Myocyte (in vitro differentiated cells): ENCODE data around the gene CACFD1. TPM values are rescaled to one million over a fixed set of nuclear protein-coding genes. Genes with fewer than 3 reads are reported as not detected.
A peak's percentile ranks its signal among the peaks of the same experiment; 100 is the strongest.
"Not testable (repeated sequence)": the region's sequence is repeated elsewhere in the genome, so short reads cannot be mapped to it uniquely, and the experiment has no call there.

Experiments
- DNase-seq: peaks from one replicate; pipeline ENCODE4 v3.0.0-alpha.2; 2012; ENCODE audit warnings: low read depth
- total RNA-seq: library from RNA; depleted of rRNA; stranded (reverse); fragments of >200 nt; gene quantifications from 2 replicates; pipeline ENCODE4 v1.2.3, GENCODE V29; 2014

CACFD1 gene
- total RNA-seq, 1 donor from 2014 or later: 20.2 TPM

DNA sequence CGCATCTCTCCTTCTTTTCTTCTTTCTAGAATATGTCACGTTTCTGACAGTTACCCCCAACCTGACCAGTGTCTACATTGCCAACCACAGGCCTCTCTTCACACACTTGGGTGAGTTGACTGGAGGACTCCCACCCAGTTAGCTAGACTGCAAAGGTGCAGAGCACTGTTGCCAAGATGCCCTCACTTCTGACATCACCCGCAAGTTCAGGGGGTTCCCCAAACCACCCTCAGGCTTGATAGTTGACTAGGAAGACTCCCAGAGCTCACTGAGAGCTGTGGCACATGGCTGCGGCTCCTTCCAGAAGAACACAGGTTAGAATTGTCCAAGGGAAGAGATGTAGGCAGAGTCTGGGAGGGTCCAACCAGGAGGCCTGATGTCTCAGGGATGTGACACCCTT lies 20.4 kb upstream of the CACFD1 start:
- no peak for DNase-seq

DNA sequence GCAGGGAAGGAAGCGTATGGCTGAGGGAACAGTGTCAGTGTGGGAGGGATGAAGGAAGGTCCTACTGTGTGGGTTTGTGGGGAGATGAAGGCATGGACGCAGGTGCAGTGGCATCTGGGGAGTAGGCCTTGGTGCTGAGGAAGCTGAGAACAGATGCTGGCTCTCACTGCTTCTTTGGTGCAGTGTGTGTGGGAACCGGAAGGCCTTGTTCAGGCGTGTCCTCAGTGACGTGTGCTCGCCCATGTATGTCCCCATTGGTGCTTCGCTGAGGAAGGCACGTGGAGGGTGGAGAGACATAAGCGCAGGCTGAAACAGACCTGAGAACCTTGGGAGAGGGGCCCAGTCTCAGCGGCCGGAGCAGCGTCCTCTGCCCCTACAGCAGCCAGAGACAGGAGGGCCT lies 18.9 kb upstream of the CACFD1 start:
- no peak for DNase-seq

DNA sequence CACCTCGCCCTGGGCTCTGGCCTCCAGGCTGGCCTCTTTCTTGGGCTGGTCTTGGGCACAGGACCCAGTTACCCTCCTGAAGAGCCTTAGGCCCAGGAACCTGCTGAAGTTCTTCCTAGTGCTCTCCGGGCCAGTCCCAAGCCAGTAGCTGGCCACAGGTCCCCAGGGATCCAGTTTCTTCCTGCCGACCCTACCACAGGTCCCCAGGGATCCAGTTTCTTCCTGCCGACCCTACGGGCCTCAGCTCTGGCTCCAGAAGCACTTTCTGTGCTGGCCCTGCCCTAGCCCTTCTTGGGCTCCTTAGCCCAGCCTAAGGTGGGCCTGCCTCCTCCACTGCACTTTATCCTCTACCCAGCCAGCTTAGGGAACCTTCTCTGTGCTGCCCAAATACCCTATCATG lies 18.2 kb upstream of the CACFD1 start:
- no peak for DNase-seq

DNA sequence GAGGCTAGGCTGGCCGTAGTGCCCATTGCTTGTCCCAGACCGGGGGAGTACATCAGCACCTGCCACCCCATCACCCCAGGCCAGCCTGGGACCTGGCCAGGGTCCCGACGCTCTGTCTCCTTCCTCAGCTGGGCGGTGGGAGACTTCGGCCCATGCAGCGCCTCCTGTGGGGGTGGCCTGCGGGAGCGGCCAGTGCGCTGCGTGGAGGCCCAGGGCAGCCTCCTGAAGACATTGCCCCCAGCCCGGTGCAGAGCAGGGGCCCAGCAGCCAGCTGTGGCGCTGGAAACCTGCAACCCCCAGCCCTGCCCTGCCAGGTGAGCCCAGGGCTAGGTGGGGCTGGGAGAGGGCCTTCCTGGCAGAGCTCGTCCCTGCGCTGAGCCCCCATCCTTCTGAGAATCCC lies 16.5 kb upstream of the CACFD1 start:
- no peak for DNase-seq

DNA sequence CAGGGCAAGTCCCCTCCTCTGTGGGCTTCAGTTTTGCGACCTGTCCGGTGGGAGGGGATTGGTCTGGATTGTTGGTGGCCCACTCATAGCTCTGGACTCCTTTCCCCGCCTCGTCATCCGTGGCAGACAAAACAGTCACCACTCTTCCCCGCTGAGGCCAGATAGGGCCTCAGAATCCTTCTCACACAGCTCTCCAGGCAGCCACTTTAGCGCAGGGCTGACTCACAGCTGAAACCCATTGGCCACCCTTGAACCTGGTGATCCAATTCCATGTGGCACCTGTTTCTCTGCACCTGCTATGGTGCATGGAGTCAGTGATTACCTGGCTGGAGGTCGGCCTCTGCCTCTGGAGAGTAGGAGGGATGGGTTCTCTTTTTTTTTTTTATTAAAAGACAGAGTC lies 15.8 kb upstream of the CACFD1 start:
- DNase-seq: no peak

DNA sequence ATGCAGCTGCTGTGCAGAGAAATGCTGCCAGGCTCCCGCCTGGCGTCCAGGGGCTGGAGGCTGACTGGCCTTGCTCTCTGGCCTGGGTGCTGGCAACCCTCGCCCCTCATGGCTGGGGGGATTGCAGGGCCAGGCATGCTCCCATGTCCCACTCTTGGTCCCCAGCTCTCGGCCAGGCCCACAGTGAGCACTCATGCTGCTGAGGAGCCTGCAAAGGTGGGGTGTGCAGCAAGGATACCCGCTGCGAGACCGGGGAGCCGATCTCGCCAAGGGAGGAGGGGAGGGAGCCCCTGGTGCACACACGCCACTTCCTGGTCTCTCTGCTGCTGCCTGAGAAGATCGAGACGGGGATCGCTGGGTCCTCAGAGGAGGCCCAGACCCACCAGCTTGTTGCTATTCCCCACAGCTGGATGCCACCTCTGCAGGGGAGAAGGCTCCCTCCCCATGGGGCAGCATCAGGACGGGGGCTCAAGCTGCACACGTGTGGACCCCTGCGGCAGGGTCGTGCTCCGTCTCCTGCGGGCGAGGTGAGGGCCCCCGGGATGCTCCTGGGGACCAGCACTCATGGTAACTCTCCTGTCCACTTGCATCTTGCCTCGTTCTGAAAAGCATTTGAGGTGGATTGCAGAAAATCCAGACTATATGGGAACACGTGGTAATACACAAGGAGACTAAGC lies 14.3 kb upstream of the CACFD1 start:
- DNase-seq: no peak

DNA sequence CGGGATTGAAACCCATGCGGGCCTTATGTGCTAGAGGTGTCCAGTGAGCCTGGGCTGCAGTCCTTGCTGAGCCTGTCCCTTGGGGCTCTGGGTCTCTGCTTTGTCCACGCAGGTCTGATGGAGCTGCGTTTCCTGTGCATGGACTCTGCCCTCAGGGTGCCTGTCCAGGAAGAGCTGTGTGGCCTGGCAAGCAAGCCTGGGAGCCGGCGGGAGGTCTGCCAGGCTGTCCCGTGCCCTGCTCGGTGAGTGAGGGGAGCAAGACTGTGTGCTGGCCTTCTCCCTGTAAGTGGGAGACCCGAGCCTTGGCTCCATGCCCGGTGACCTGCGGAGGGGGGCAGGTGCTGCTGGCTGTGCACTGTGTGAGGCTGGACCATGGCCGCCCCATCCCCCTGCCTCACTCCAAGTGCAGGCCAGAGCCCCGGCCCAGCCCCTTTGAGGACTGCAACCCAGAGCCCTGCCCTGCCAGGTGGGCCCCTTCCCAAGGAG lies 11.2 kb upstream of the CACFD1 start:
- no peak for DNase-seq

DNA sequence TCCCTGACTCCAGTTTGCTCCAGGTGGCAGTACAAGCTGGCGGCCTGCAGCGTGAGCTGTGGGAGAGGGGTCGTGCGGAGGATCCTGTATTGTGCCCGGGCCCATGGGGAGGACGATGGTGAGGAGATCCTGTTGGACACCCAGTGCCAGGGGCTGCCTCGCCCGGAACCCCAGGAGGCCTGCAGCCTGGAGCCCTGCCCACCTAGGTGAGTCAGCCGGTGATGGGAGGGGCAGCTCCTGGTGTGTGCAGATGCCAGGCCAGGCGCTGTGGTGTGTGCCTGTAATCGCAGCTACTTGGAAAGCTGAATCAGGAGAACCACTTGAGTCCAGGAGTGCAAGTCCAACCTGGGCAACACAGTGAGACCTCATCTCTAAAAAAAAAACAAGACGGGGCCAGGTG lies 10.0 kb upstream of the CACFD1 start:
- DNase-seq: no peak

DNA sequence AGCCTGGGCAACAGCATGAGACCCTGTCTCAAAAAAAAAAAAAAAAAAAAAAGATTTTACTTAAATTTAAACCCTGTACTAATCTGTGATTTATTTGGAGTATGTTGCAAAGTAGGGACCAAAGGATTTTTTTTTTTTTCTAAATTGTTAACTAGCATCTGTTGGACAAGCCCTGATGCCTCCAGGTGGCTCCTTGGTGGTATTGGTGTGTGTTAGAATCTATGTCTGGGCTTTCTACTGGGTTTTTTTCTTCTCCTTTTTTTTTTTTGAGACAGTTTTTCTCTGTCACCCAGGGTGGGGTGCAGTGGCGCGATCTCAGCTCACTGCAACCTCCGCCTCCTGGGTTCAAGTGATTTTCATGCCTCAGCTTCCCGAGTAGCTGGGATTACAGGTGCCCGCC lies 7.9 kb upstream of the CACFD1 start:
- DNase-seq: not testable (repeated sequence)

DNA sequence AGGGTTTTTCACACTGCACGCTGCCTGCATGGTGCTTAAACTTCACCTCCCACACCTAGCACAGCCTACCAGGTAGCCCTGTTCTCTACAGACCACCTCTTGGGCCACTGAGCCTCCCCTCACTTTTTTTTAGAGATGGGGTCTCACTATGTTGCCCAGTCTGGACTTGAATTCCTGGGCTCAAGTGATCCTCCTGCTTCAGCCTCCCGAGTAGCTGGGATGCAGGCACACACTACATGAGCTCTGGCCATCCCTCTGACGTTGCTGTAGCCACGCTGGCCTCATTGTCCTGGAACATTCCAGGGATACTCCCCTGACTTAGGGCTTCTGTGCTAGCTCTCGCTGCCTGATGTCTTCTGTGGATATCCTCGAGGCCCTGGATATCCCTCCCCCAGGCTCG lies 7.2 kb upstream of the CACFD1 start:
- DNase-seq: no peak

DNA sequence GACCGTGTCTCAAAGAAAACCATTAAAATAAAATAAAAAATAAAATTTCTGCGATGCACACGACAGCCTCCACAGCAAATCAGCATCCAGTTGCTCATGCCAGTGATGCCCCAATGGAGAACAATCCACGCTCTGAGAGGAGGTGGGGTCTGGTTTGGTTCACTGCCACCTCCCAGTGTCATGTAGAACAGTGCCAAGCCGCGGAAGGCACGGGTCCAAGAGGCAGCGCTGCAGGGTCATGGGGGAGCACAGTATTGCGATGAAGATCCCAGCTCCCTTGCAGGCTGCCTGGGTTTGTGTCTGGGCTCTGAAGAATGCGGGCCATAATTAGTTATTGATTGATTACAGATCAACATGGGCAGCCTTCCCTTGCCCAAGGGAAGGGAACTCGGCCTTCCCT lies 6.1 kb upstream of the CACFD1 start:
- DNase-seq: peak; percentile 13

DNA sequence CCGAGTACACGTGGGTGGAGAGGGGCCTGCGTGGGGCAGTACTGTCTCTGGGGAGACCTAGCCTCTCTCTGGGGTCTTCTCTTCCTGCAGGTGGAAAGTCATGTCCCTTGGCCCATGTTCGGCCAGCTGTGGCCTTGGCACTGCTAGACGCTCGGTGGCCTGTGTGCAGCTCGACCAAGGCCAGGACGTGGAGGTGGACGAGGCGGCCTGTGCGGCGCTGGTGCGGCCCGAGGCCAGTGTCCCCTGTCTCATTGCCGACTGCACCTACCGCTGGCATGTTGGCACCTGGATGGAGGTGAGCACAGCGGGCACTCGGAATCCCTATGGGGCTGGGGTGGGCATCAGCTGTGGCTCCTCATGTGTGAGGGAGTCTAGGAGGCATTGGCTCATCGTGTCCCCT lies 5.5 kb upstream of the CACFD1 start:
- no peak for DNase-seq

DNA sequence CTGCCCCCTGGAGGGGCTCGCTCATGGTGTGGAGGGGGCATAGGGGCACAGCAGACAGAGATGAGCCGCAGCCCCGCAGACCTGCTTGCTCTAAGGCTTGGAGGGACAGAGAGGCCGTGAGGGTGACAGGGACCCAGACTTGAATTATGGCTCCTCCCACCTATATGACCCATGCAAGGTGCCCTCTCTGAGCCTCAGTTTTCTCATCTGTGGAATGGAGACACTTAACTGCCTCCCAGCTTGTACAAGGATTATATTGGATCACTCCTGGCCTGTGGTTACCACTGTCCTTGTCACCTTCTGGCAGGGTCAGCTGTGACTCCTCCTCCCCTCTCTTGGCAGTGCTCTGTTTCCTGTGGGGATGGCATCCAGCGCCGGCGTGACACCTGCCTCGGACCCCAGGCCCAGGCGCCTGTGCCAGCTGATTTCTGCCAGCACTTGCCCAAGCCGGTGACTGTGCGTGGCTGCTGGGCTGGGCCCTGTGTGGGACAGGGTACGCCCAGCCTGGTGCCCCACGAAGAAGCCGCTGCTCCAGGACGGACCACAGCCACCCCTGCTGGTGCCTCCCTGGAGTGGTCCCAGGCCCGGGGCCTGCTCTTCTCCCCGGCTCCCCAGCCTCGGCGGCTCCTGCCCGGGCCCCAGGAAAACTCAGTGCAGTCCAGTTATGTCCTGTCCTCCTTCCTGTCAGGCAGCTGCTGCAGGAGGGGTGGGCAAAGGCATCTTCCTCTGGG lies 4.7 kb upstream of the CACFD1 start:
- DNase-seq: no peak

DNA sequence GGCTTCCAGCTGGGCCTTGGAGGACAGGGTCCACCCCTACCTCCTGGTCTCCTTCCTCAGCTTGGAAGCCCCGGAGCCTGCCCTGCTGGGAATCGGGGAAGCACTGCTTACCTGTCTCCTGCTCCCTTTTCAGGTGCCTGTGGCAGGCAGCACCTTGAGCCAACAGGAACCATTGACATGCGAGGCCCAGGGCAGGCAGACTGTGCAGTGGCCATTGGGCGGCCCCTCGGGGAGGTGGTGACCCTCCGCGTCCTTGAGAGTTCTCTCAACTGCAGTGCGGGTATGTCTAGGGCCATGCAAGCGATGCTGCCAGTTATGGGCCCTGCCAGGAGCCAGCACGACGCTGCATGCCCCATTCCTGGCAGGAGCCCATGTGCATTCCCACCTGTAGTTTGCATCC lies 3.8 kb upstream of the CACFD1 start:
- DNase-seq: no peak

DNA sequence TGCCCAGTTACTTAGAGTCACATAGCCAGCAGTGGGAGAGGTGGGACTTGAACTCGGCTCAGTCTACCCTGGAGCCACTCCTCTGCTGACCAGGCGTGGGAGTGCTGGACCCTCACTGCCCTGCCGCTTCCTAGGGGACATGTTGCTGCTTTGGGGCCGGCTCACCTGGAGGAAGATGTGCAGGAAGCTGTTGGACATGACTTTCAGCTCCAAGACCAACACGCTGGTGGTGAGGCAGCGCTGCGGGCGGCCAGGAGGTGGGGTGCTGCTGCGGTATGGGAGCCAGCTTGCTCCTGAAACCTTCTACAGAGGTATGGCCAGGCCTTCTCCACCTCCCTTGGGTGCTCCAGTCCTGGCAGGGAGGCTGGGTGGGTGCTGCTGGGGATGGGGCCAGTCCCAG lies 3.4 kb upstream of the CACFD1 start:
- no peak for DNase-seq

DNA sequence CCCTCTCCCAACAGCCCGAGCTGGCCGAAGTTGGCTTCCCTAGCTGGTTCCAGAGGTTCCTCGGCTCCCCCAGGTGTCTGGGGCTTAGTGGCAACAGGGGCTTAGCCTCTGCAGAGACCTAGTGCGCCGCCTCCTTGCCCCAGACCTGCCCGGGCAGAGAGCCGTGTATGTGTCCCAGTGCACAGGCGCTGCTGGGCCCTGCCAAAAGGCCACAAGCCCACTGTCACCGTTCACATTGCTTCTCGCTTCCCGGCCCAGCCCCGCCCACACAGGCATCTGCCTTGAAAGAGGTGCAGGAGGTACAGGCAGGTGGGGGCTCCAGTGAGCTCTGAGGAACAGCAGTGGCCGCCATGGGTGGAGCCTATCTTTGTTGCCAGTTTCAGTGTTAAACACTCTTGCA lies 2.5 kb upstream of the CACFD1 start:
- no peak for DNase-seq

DNA sequence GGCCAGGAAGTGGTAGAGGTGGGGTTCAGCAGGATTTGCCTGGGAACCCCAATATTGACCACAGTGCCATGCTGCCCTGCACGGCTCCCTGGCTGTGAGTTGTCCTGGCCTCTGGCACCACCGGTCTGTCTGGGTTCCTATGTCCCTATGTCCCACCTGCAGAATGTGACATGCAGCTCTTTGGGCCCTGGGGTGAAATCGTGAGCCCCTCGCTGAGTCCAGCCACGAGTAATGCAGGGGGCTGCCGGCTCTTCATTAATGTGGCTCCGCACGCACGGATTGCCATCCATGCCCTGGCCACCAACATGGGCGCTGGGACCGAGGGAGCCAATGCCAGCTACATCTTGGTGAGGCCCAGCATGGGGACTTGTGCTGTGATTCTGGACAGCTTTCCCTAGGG lies 2.0 kb upstream of the CACFD1 start:
- no peak for DNase-seq

DNA sequence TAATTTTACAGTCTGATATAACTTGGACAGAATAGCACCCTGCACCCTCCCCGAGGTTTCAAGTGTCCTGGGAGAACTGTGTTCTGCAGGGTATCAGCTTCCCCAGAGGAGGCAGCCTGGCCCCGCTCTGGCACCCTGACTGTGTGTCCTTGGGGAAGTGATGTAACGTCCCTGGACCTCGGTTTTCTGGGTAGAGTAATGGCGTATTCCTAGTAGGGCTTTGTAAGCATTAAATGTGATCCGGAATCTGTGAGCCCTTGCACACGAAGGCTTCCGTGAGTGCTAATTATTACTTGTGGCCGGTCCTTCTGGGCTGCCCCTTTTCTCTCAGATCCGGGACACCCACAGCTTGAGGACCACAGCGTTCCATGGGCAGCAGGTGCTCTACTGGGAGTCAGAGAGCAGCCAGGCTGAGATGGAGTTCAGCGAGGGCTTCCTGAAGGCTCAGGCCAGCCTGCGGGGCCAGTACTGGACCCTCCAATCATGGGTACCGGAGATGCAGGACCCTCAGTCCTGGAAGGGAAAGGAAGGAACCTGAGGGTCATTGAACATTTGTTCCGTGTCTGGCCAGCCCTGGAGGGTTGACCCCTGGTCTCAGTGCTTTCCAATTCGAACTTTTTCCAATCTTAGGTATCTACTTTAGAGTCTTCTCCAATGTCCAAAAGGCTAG lies 1.0 kb upstream of the CACFD1 start:
- no peak for DNase-seq

DNA sequence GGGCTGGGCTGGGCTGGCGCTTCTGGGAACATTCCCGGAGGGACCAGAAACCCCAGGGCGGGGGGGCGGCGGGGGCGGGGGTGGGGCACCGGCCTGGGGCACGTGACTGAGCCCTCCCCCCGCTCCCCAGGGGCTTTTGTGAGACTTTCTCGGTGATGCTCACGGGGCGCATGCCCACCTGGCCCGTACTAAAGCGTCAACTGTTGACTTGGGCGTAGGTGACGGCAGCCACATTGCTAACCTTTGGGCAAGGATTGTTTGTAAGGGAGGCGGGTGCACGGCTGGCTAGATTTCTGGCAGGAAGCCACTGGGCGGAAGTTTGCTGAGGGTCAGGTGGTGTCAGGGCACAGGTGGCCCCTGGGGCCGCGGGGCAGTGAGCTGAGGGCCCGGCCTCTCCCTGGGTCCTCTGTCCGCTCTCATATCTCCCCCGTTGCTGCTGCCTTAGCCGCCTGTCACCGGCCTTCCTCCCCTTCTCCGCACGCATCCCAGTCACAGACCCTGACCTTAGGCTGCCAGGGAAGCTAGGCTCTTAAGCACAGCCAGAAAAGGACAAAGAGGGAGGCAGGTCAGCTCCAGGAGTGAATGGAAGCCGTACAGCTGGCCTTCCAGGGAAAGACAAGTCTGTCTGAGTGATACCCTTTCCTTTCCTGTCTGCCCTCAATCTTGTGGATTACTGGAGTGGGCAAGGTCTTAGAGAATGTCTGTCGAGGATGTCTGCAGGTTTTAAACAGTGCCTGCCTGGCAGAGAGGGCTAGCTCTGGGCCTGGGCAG lies 812 bp downstream of the CACFD1 start:
- peak; percentile 48 for DNase-seq

DNA sequence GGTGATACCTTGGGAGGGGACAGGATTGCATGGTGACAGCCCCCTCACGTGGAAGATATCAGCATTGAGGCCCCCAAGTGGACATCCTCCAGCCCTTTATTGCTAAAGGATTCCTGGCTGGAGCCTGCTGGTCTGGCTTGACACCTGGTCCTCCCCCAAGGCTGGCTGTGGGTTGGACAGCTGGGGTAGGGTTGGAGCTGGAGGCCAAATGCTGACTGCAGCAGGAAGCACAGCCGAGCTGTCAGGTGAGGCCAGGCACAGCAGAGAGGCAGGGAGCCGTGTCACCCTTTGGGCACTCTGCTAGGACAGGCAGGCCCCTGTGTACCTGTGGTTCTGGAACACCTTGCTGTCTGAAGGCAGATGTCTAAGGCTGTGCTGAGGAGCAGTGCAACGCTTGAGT lies 2.2 kb downstream of the CACFD1 start:
- DNase-seq: peak; percentile 72

DNA sequence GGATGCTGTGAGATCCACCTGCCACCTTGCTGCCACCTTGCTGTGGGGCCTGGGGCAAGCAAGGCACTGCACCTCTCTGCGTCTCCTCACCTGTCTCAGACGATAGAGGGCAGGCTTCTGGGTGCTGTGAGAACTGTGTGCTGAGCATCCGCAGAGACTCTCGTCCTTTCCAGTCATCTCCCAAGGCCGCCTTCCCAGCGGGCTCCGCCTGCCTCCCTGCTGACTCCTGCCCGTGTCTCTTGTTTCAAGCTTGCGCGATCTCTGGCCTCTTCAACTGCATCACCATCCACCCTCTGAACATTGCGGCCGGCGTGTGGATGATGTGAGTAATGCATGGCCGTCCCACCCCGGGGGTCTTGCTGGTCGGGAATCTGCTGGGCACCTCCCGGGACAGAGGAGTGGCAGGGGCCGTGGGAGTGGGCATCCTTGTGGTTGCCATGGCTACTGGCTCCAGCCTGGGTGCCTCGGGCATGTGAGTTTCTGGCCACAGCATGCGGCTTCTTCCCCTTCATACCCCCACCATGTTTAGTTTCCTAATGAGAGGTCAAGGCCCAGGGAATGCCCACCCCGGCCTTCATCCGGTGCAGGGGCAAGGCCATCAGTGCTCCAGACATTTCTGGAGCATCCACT lies 3.6 kb downstream of the CACFD1 start:
- no peak for DNase-seq
